ENCODE data around the gene RARS2.
A peak's percentile ranks its signal among the peaks of the same experiment; 100 is the strongest.

Gene RARS2

DNA sequence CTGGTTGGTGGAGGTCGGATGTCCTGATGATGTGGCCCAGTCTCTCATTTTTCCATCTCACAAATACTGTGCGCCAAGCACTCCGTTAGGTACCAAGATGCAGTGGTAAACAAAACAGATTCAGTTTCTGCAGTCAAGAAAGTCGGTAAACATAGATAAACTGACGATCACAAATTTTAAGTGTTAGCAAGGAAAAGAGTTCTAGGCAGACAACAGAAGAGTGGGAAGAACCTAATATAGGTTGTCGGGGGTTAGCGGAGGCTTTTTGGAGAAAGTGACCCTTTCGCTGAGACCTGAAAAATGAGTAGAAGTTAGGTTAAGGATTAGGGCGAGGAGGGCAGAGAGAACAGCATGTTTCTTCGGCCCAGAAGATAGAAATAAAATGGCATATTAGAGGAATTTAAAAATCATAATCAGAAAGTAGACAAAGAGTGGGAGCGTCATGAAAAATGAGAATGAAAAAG lies 662 bp upstream of the RARS2 start:
- H2AFZ ChIP-seq (ENCODE audit: insufficient read depth, low read length, poor library complexity) = peak overlapping the region; percentile 39
- peak overlapping the region; percentile 43 for H2BK5ac ChIP-seq (ENCODE audit: low read depth, low read length, poor library complexity)
- no peak overlapping the region for H3K27ac ChIP-seq (ENCODE audit: low read depth, low read length)
- DNase-seq = no peak
- H3K27me3 ChIP-seq (ENCODE audit: insufficient read depth, low read length) = no peaks in the 10 kb centered on the region
- peak overlapping the region; percentile 43 for H3K18ac ChIP-seq (ENCODE audit: low read length)
- no peak overlapping the region for H3K23ac ChIP-seq (ENCODE audit: low read length)
- peaks cover 9% of the 10 kb centered on the region for H3K79me1 ChIP-seq (ENCODE audit: low read length)
- no peaks in the 10 kb centered on the region for H3K9me3 ChIP-seq (ENCODE audit: insufficient read depth, low read depth, low read length)
- H2BK12ac ChIP-seq (ENCODE audit: low read length) = no peak overlapping the region
- peak overlapping the region; percentile 72 for H4K8ac ChIP-seq (ENCODE audit: low read depth, low read length)
- peaks cover 12% of the 10 kb centered on the region for H3K79me2 ChIP-seq (ENCODE audit: control insufficient read depth, insufficient read depth, low read length, poor library complexity)
- H2AK5ac ChIP-seq (ENCODE audit: low read length) = no peak overlapping the region
- H3K4me1 ChIP-seq (ENCODE audit: control insufficient read depth in 1 of 2, insufficient read depth in 2 of 2, low read length in 2 of 2) = peaks cover 0 to 5% of the 10 kb centered on the region in 2 experiments
- peak overlapping the region; percentile 63 for H3K14ac ChIP-seq (ENCODE audit: low read length)
- H4K12ac ChIP-seq (ENCODE audit: low read depth, low read length) = peak overlapping the region; percentile 61
- H2BK120ac ChIP-seq (ENCODE audit: insufficient read depth, low read length, poor library complexity) = no peak overlapping the region
- no CpG with 5 or more reads among the region's 11 CpGs for WGBS (ENCODE audit: extremely low coverage, insufficient coverage, insufficient read length)
- peak overlapping the region; percentile 42 for H3K9ac ChIP-seq (ENCODE audit: low read length)
- H3K4me2 ChIP-seq (ENCODE audit: low read length) = peak overlapping the region; percentile 43
- H3K4ac ChIP-seq (ENCODE audit: low read depth, low read length) = peak overlapping the region; percentile 42
- peaks cover 0 to 2% of the 10 kb centered on the region in 2 experiments for H3K36me3 ChIP-seq (ENCODE audit: control insufficient read depth in 1 of 2, insufficient read depth in 2 of 2, low read length in 2 of 2)
- peak overlapping the region; percentile 61 for H4K91ac ChIP-seq (ENCODE audit: low read depth, low read length)
- H3K4me3 ChIP-seq (ENCODE audit: low read depth, low read length) = peak overlapping the region; percentile 85

DNA sequence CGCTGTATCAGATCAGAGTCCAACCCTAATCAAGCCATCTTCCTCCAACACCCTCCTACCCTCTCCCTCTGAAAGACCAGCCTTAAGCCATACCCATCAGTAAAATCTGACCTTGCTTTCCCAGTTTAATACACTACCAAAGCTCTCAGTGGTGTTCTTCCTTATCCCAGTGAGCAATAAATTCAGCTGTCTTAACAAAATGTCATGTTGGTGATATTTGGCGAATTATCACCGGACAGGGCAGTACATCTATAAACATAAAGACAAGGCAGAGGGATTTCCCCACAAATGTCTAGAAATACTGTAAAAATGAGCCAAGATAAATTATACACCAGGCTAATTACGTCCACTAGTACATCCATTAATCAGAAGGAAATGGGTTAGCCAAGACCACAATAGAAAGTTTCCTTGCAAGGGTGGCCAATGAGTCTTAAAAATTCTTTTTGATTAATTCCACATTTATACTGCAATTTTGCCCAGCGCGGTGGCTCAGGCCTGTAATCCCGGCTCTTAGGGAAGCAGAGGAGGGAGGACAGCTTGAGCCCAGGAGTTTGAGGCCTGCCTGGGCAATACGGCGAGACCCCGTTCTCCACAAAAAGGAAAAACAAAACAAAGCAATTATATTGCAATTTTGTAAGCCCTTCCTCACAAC lies 905 bp downstream of the RARS2 start:
- peaks cover 9% of the 10 kb centered on the region for H3K79me1 ChIP-seq (ENCODE audit: low read length)
- no peak overlapping the region for H2BK5ac ChIP-seq (ENCODE audit: low read depth, low read length, poor library complexity)
- H3K36me3 ChIP-seq (ENCODE audit: control insufficient read depth in 1 of 2, insufficient read depth in 2 of 2, low read length in 2 of 2) = no peaks in the 10 kb centered on the region
- no peak overlapping the region for H4K12ac ChIP-seq (ENCODE audit: low read depth, low read length)
- H3K14ac ChIP-seq (ENCODE audit: low read length) = no peak overlapping the region
- H3K9me3 ChIP-seq (ENCODE audit: insufficient read depth, low read depth, low read length) = no peaks in the 10 kb centered on the region
- H2AK5ac ChIP-seq (ENCODE audit: low read length) = no peak overlapping the region
- no CpG with 5 or more reads among the region's 10 CpGs for WGBS (ENCODE audit: extremely low coverage, insufficient coverage, insufficient read length)
- H3K4me3 ChIP-seq (ENCODE audit: low read depth, low read length) = peak overlapping the region; percentile 64
- H2BK120ac ChIP-seq (ENCODE audit: insufficient read depth, low read length, poor library complexity) = no peak overlapping the region
- H3K27ac ChIP-seq (ENCODE audit: low read depth, low read length) = no peak overlapping the region
- H3K27me3 ChIP-seq (ENCODE audit: insufficient read depth, low read length) = no peaks in the 10 kb centered on the region
- no peak overlapping the region for H2AFZ ChIP-seq (ENCODE audit: insufficient read depth, low read length, poor library complexity)
- DNase-seq = no peak
- H3K4me2 ChIP-seq (ENCODE audit: low read length) = peak overlapping the region; percentile 81
- no peak overlapping the region for H3K23ac ChIP-seq (ENCODE audit: low read length)
- peak overlapping the region; percentile 99 for H3K4ac ChIP-seq (ENCODE audit: low read depth, low read length)
- H3K9ac ChIP-seq (ENCODE audit: low read length) = peak overlapping the region; percentile 78
- peak overlapping the region; percentile 53 for H4K8ac ChIP-seq (ENCODE audit: low read depth, low read length)
- no peak overlapping the region for H3K18ac ChIP-seq (ENCODE audit: low read length)
- H2BK12ac ChIP-seq (ENCODE audit: low read length) = no peak overlapping the region
- peaks cover 0 to 5% of the 10 kb centered on the region in 2 experiments for H3K4me1 ChIP-seq (ENCODE audit: control insufficient read depth in 1 of 2, insufficient read depth in 2 of 2, low read length in 2 of 2)
- peaks cover 12% of the 10 kb centered on the region for H3K79me2 ChIP-seq (ENCODE audit: control insufficient read depth, insufficient read depth, low read length, poor library complexity)
- H4K91ac ChIP-seq (ENCODE audit: low read depth, low read length) = no peak overlapping the region

- no peak overlapping the region for H3K18ac ChIP-seq (ENCODE audit: low read length)
- peaks cover 0 to 5% of the 10 kb centered on the region in 2 experiments for H3K4me1 ChIP-seq (ENCODE audit: control insufficient read depth in 1 of 2, insufficient read depth in 2 of 2, low read length in 2 of 2)
- H3K4ac ChIP-seq (ENCODE audit: low read depth, low read length) = peak overlapping the region; percentile 84
- no peak overlapping the region for H3K4me3 ChIP-seq (ENCODE audit: low read depth, low read length)
- H2BK5ac ChIP-seq (ENCODE audit: low read depth, low read length, poor library complexity) = no peak overlapping the region
- DNase-seq = peak; percentile 80 to 83
- H4K91ac ChIP-seq (ENCODE audit: low read depth, low read length) = no peak overlapping the region
- no peak overlapping the region for H2AK5ac ChIP-seq (ENCODE audit: low read length)
- H2BK12ac ChIP-seq (ENCODE audit: low read length) = no peak overlapping the region
- H3K23ac ChIP-seq (ENCODE audit: low read length) = peak overlapping the region; percentile 8
- no CpG with 5 or more reads among the region's 8 CpGs for WGBS (ENCODE audit: extremely low coverage, insufficient coverage, insufficient read length)
- peaks cover 12% of the 10 kb centered on the region for H3K79me2 ChIP-seq (ENCODE audit: control insufficient read depth, insufficient read depth, low read length, poor library complexity)
- H3K27ac ChIP-seq (ENCODE audit: low read depth, low read length) = no peak overlapping the region
- H3K27me3 ChIP-seq (ENCODE audit: insufficient read depth, low read length) = no peaks in the 10 kb centered on the region
- no peak overlapping the region for H2AFZ ChIP-seq (ENCODE audit: insufficient read depth, low read length, poor library complexity)
- no peak overlapping the region for H4K8ac ChIP-seq (ENCODE audit: low read depth, low read length)
- no peak overlapping the region for H3K9ac ChIP-seq (ENCODE audit: low read length)
- H4K12ac ChIP-seq (ENCODE audit: low read depth, low read length) = no peak overlapping the region
- no peak overlapping the region for H3K4me2 ChIP-seq (ENCODE audit: low read length)
- H3K9me3 ChIP-seq (ENCODE audit: insufficient read depth, low read depth, low read length) = no peaks in the 10 kb centered on the region
- H2BK120ac ChIP-seq (ENCODE audit: insufficient read depth, low read length, poor library complexity) = no peak overlapping the region
- no peak overlapping the region for H3K14ac ChIP-seq (ENCODE audit: low read length)
- peaks cover 3 to 10% of the 10 kb centered on the region in 2 experiments for H3K36me3 ChIP-seq (ENCODE audit: control insufficient read depth in 1 of 2, insufficient read depth in 2 of 2, low read length in 2 of 2)
- H3K79me1 ChIP-seq (ENCODE audit: low read length) = peaks cover 9% of the 10 kb centered on the region
Observed at GRCh38 chr6:87586371-87587077, 3.3 kb downstream of the RARS2 start.

DNA sequence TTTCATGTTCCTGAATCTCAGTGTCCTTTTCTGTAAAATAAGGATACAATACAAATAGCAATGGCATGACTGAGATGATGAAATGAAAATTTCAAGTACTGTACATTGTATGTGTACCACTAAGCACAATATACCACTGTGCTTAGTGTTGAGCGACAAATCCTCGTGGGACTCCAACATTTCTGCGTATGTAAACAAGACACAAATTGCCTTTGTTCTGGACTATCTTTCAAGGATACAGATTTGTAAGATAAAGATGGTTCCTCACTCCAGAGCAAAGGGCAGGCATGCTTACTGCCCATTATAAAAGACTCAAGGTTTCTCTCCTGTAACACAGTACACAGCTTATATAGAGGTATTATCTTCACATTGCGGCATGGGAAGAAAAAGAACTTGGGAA lies 6.0 kb downstream of the RARS2 start:
- H3K14ac ChIP-seq (ENCODE audit: low read length) = no peak overlapping the region
- H2BK12ac ChIP-seq (ENCODE audit: low read length) = no peak overlapping the region
- no peaks in the 10 kb centered on the region for H3K27me3 ChIP-seq (ENCODE audit: insufficient read depth, low read length)
- H3K4me1 ChIP-seq (ENCODE audit: control insufficient read depth in 1 of 2, insufficient read depth in 2 of 2, low read length in 2 of 2) = peaks cover 0 to 5% of the 10 kb centered on the region in 2 experiments
- WGBS (ENCODE audit: extremely low coverage, insufficient coverage, insufficient read length) = no CpG with 5 or more reads among the region's 4 CpGs
- no peak overlapping the region for H3K4me2 ChIP-seq (ENCODE audit: low read length)
- no peak overlapping the region for H3K4ac ChIP-seq (ENCODE audit: low read depth, low read length)
- no peak overlapping the region for H3K4me3 ChIP-seq (ENCODE audit: low read depth, low read length)
- no peak overlapping the region for H2AFZ ChIP-seq (ENCODE audit: insufficient read depth, low read length, poor library complexity)
- no peak overlapping the region for H4K91ac ChIP-seq (ENCODE audit: low read depth, low read length)
- no peaks in the 10 kb centered on the region for H3K9me3 ChIP-seq (ENCODE audit: insufficient read depth, low read depth, low read length)
- H4K8ac ChIP-seq (ENCODE audit: low read depth, low read length) = no peak overlapping the region
- H3K18ac ChIP-seq (ENCODE audit: low read length) = no peak overlapping the region
- no peak overlapping the region for H3K27ac ChIP-seq (ENCODE audit: low read depth, low read length)
- no peak overlapping the region for H3K23ac ChIP-seq (ENCODE audit: low read length)
- no peak overlapping the region for H3K9ac ChIP-seq (ENCODE audit: low read length)
- H2BK120ac ChIP-seq (ENCODE audit: insufficient read depth, low read length, poor library complexity) = no peak overlapping the region
- H4K12ac ChIP-seq (ENCODE audit: low read depth, low read length) = no peak overlapping the region
- no peaks in the 10 kb centered on the region for H3K79me1 ChIP-seq (ENCODE audit: low read length)
- peaks cover 5% of the 10 kb centered on the region for H3K79me2 ChIP-seq (ENCODE audit: control insufficient read depth, insufficient read depth, low read length, poor library complexity)
- DNase-seq = peak; percentile 4 to 45
- H2AK5ac ChIP-seq (ENCODE audit: low read length) = no peak overlapping the region
- H2BK5ac ChIP-seq (ENCODE audit: low read depth, low read length, poor library complexity) = no peak overlapping the region
- peaks cover 8 to 14% of the 10 kb centered on the region in 2 experiments for H3K36me3 ChIP-seq (ENCODE audit: control insufficient read depth in 1 of 2, insufficient read depth in 2 of 2, low read length in 2 of 2)

Measured in trophoblast cell (in vitro differentiated cells and primary cell).